Measurements from ENCODE around the gene TMEM151A. TPM values are rescaled to one million over a fixed set of nuclear protein-coding genes. Genes with fewer than 3 reads are reported as not detected.

Gene TMEM151A
- total RNA-seq, 1 donor from 2014 or later = 2.1 TPM

DNA sequence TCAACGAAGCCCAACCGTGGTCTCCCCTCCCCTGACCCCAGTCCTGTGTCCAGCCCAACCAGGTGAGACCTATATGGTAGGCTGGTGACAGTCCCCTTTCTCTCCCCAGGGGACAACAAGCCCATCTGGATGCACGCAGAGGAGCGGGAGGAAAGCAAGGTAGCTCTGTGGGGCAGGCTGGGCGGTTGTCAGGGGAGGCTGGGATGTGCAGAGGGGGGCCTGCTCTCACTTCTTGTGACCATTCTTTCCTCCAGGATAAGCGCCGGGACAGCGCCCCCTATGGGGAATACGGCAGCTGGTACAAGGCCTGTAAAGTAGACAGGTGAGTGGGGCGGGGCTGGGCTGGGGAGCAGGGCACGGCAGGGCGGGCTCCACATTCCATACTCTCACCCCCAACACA lies 26.8 kb upstream of the TMEM151A start:
- Mint-ChIP-seq H3K9me3 (no peaks in the 10 kb centered on the region), H3K4me1 (ENCODE audit: unreplicated experiment) (peaks cover 10% of the 10 kb centered on the region), H3K36me3 (no peaks in the 10 kb centered on the region), H3K4me3 (no peak overlapping the region), H3K27ac (no peak overlapping the region), H3K27me3 (no peaks in the 10 kb centered on the region)
- DNase-seq (ENCODE audit: extremely low spot score, unreplicated experiment) = no peak
- TF ChIP-seq, protein P1, sequence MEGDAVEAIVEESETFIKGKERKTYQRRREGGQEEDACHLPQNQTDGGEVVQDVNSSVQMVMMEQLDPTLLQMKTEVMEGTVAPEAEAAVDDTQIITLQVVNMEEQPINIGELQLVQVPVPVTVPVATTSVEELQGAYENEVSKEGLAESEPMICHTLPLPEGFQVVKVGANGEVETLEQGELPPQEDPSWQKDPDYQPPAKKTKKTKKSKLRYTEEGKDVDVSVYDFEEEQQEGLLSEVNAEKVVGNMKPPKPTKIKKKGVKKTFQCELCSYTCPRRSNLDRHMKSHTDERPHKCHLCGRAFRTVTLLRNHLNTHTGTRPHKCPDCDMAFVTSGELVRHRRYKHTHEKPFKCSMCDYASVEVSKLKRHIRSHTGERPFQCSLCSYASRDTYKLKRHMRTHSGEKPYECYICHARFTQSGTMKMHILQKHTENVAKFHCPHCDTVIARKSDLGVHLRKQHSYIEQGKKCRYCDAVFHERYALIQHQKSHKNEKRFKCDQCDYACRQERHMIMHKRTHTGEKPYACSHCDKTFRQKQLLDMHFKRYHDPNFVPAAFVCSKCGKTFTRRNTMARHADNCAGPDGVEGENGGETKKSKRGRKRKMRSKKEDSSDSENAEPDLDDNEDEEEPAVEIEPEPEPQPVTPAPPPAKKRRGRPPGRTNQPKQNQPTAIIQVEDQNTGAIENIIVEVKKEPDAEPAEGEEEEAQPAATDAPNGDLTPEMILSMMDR (conservative IDR thresholded peaks at IDR 0.05) = peak; percentile 60

DNA sequence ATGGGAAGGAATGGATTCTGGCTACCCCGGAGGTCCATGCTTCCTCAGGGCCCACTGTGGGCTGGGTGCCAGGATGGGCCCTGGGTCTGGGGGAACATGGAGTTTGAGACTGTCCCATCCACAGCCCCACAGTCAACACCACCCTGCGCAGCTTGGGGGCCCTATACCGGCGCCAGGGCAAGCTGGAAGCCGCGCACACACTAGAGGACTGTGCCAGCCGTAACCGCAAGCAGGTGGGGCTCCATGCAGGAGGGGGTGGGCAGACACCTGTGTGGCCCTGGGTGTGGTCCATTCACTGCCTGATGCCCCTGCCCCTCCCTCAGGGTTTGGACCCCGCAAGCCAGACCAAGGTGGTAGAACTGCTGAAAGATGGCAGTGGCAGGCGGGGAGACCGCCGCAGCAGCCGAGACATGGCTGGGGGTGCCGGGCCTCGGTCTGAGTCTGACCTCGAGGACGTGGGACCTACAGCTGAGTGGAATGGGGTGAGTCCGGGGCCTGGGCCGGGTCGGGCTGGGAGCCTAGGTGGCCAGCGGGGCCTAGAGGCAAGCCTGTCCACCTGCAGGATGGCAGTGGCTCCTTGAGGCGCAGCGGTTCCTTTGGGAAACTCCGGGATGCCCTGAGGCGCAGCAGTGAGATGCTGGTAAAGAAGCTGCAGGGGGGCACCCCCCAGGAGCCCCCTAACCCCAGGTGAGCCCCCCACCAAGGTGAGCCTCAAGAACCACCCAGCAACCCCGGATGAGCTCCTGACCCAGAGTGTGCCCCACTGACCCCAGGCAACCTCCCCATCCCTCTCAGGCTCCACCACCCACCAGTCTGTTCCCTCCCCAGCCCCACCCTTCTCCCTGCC lies 25.9 kb upstream of the TMEM151A start:
- Mint-ChIP-seq H3K9me3 (no peaks in the 10 kb centered on the region), H3K36me3 (no peaks in the 10 kb centered on the region), H3K27me3 (no peaks in the 10 kb centered on the region), H3K4me3 (no peak overlapping the region), H3K4me1 (ENCODE audit: unreplicated experiment) (peaks cover 10% of the 10 kb centered on the region), H3K27ac (no peak overlapping the region)
- TF ChIP-seq, protein P1 (conservative IDR thresholded peaks at IDR 0.05) = no peak
- no peak for DNase-seq (ENCODE audit: extremely low spot score, unreplicated experiment)

DNA sequence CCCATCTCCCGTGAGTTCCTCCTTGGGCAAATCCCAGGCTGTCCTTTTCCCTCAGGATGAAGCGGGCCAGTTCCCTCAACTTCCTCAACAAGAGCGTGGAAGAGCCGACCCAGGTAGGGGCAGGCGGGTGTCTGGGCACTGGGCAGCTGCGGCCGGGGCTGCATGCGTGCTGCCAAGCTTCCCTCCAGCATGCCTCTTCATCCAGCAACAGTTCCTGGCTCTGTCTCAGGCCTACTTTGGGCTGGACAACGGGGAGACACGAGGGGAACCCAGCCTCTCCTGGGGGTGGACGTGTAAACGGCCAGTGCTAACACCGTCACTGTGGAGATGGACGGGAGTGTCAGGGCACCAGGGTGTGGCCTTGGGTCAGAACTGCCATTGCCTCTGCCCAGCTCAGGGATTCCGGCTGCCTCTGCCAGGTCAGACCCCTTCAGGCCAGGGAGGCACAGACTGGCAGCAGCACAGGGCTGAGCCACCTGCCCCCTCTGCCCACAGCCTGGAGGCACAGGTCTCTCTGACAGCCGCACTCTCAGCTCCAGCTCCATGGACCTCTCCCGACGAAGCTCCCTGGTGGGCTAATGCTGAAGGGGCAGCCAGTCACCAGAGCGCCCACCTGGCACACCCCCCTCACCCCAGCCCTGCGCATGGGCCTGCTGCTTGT lies 25.2 kb upstream of the TMEM151A start:
- no peaks in the 10 kb centered on the region for H3K36me3 Mint-ChIP-seq
- H3K27me3 Mint-ChIP-seq = no peaks in the 10 kb centered on the region
- H3K4me3 Mint-ChIP-seq = peak overlapping the region; percentile 97
- no peak for DNase-seq (ENCODE audit: extremely low spot score, unreplicated experiment)
- no peaks in the 10 kb centered on the region for H3K9me3 Mint-ChIP-seq
- peak overlapping the region; percentile 74 for H3K27ac Mint-ChIP-seq
- H3K4me1 Mint-ChIP-seq (ENCODE audit: unreplicated experiment) = peaks cover 10% of the 10 kb centered on the region
- TF ChIP-seq, protein P1 (conservative IDR thresholded peaks at IDR 0.05) = no peak

DNA sequence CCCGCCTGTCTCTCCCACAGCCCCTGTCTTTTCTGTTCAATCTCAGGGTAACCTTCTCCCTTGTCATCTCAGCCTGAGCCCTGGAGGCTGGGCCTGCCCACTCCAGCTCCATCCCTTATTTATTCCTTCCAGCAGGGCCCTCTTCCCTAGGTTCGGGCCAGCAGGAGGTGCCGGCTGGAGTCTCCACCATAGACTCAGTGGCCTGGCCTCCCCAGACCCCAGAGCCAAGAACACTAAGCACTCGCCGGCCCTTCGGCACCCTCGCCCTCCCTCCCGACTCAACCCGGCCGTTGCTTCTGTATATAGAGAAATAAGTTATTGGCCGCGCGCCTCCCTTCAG lies 24.7 kb upstream of the TMEM151A start:
- Mint-ChIP-seq H3K27ac (peak overlapping the region; percentile 74), H3K27me3 (no peaks in the 10 kb centered on the region), H3K4me3 (peak overlapping the region; percentile 97), H3K36me3 (no peaks in the 10 kb centered on the region), H3K9me3 (no peaks in the 10 kb centered on the region), H3K4me1 (ENCODE audit: unreplicated experiment) (peaks cover 10% of the 10 kb centered on the region)
- DNase-seq (ENCODE audit: extremely low spot score, unreplicated experiment) = no peak
- TF ChIP-seq, protein P1 (conservative IDR thresholded peaks at IDR 0.05) = no peak

DNA sequence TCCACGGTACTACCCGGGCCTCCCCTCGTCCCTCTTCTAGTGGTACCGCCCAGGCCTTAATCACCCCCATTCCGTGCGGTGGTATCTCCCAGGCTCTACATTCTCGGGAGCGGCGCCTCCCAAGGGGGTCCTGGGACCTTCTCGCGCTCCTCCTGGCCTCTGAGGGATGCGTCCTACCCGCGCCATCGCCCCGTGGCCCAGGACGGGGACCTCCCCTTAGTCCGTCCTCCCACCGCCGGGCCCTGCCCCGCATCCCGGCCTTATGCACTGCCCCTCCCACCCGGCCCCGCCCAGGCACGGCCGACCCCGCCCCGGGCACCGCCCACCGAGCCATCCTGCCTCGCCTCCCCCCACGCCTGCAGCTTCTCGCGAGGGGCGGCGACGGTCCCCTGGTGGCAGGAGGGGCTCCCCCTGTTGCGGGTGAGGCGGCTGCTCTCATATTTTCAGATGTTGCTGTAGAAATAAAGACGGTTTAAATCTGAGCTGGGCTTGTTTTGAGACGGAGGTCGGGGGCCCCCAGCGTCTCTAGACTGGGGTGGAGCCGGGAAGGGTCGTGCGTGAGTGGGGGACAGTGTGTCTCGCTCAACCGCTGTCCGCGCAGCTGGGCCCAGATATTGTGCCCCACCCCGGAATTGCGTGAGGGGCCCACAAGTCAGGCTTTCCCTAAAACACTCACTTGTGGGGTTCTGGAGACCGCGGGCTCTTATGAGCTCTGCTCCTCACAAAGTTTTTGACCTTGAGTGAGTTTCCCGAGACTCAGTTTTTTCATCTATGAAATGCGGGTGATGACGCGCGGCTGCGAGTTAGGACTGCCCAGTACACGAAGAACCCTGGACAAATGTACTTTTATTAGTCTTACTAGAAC lies 24.1 kb upstream of the TMEM151A start:
- TF ChIP-seq, protein P1 (conservative IDR thresholded peaks at IDR 0.05) = peak; percentile 58
- H3K9me3 Mint-ChIP-seq = no peaks in the 10 kb centered on the region
- DNase-seq (ENCODE audit: extremely low spot score, unreplicated experiment) = peak; percentile 94
- peak overlapping the region; percentile 99 for H3K27ac Mint-ChIP-seq
- H3K4me3 Mint-ChIP-seq = peak overlapping the region; percentile 97
- H3K27me3 Mint-ChIP-seq = no peaks in the 10 kb centered on the region
- peaks cover 10% of the 10 kb centered on the region for H3K4me1 Mint-ChIP-seq (ENCODE audit: unreplicated experiment)
- H3K36me3 Mint-ChIP-seq = no peaks in the 10 kb centered on the region
